H1 (cell line): ENCODE results near the gene NOD2.

Source experiments
- ASH2L ChIP-seq: fragments of 200-600, 300-600 bp; sonication (generic); IDR thresholded peaks from one replicate; pipeline ENCODE4 v1.7.1; 2017; ENCODE audit warnings: low read length
- CREB1 ChIP-seq: IDR thresholded peaks from 2 replicates; pipeline ENCODE4 v1.6.1; 2012; ENCODE audit warnings: inconsistent platforms
- CTBP2 ChIP-seq: IDR thresholded peaks from 2 replicates; pipeline ENCODE4 v1.7.0; 2011; ENCODE audit warnings: borderline replicate concordance, mild to moderate bottlenecking, moderate library complexity, mixed read lengths, low read length; ENCODE audit not compliant: insufficient read depth, insufficient read length
- CTCF ChIP-seq, 3 experiments: IDR thresholded peaks; 1 replicate in 2 of 3; 2 replicates in 1 of 3; pipeline versions ENCODE4 v1.5.1 to v1.6.1; 2011; ENCODE audit warnings: low read length in 3 of 3, mild to moderate bottlenecking in 3 of 3, inconsistent platforms in 2 of 3, low read depth in 1 of 3, moderate library complexity in 1 of 3; ENCODE audit not compliant: insufficient read depth in 1 of 3; ENCODE audit errors: control extremely low read depth in 1 of 3
- E2F6 ChIP-seq: IDR thresholded peaks from 2 replicates; pipeline ENCODE4 v1.6.1; 2012; ENCODE audit warnings: inconsistent platforms
- EP300 ChIP-seq, 2 experiments: IDR thresholded peaks; 1 replicate in 1 of 2; 2 replicates in 1 of 2; pipeline ENCODE4 v1.6.1; 2011 to 2012; ENCODE audit warnings: low read depth in 2 of 2, low read length in 2 of 2, mild to moderate bottlenecking in 2 of 2, borderline replicate concordance in 1 of 2, inconsistent platforms in 1 of 2, moderate library complexity in 1 of 2
- EZH2 ChIP-seq: fragments of 200-600 bp; sonication (generic); IDR thresholded peaks from 2 replicates; pipeline ENCODE4 v1.7.1; 2012; ENCODE audit warnings: low read depth, mild to moderate bottlenecking, moderate library complexity, low read length, inconsistent platforms; ENCODE audit not compliant: severe bottlenecking
- GABPA ChIP-seq: IDR thresholded peaks from 2 replicates; pipeline ENCODE4 v1.6.1; 2011; ENCODE audit warnings: mild to moderate bottlenecking, low read length, moderate library complexity, borderline replicate concordance; ENCODE audit not compliant: insufficient read depth
- POLR2A ChIP-seq, 2 experiments: IDR thresholded peaks; 1 replicate in 1 of 2; 2 replicates in 1 of 2; pipeline ENCODE4 v1.6.1; 2011; ENCODE audit warnings: low read depth in 2 of 2, low read length in 2 of 2, mild to moderate bottlenecking in 2 of 2; ENCODE audit errors: control extremely low read depth in 1 of 2
- YY1 ChIP-seq: IDR thresholded peaks from 2 replicates; pipeline ENCODE4 v1.6.1; 2011; ENCODE audit warnings: low read depth, mild to moderate bottlenecking, low read length
- ZNF274 ChIP-seq: IDR thresholded peaks from 2 replicates; pipeline ENCODE4 v1.7.0; 2012; ENCODE audit warnings: low read length, borderline replicate concordance; ENCODE audit errors: extremely low read depth

GRCh38 chr16:50694206-50694605 is 800 bp downstream of the NOD2 start:
- no peak for TF ChIP-seq EP300 (IDR thresholded peaks at IDR 0.05; ENCODE audit: borderline replicate concordance in 1 of 2, low read depth in 2 of 2, low read length in 2 of 2)
- TF ChIP-seq YY1, result no peak
- TF ChIP-seq POLR2A (IDR thresholded peaks at IDR 0.05; ENCODE audit: control extremely low read depth in 1 of 2, low read depth in 2 of 2, low read length in 2 of 2), result no peak
- no peak for TF ChIP-seq CTCF (IDR thresholded peaks at IDR 0.05; ENCODE audit: control extremely low read depth in 1 of 3, insufficient read depth in 1 of 3, low read depth in 1 of 3, low read length in 3 of 3)
- TF ChIP-seq ASH2L, result no peak
- TF ChIP-seq EZH2, result peak; percentile 18
- no peak for TF ChIP-seq E2F6
- TF ChIP-seq ZNF274, result no peak
- TF ChIP-seq GABPA, result no peak
- no peak for TF ChIP-seq CREB1
- no peak for TF ChIP-seq CTBP2
